ENCODE measurements around the gene UBASH3A. TPM values are rescaled to one million over a fixed set of nuclear protein-coding genes. Genes with fewer than 3 reads are reported as not detected.
A peak's percentile ranks its signal among the peaks of the same experiment; 100 is the strongest.

UBASH3A gene
- total RNA-seq, 1 experiment from 2014 or later: not detected

- no peaks in the 10 kb centered on the region for H3K36me3 Mint-ChIP-seq (ENCODE audit: insufficient read depth, unreplicated experiment)
- H3K27me3 Mint-ChIP-seq (ENCODE audit: insufficient read depth, unreplicated experiment): no peaks in the 10 kb centered on the region
- CTCF ChIA-PET: interaction anchor here (0.7 to 0.9 kb wide), 2 partner anchors 29 to 135 kb away, joined by 3 to 4 read pairs; no protein-coding TSS in a partner anchor
Measured at GRCh38 chr21:42411197-42411869, 7.6 kb downstream of the UBASH3A start.

GRCh38 chr21:42411891-42412635 is 8.4 kb downstream of the UBASH3A start:
- H3K36me3 Mint-ChIP-seq (ENCODE audit: insufficient read depth, unreplicated experiment): no peaks in the 10 kb centered on the region
- CTCF ChIA-PET: interaction anchor here (0.7 to 0.9 kb wide), 2 partner anchors 30 to 135 kb away, joined by 3 to 4 read pairs; no protein-coding TSS in a partner anchor
- TF ChIP-seq CTCF (IDR thresholded peaks at IDR 0.05; ENCODE audit: unreplicated experiment): no peak
- no peaks in the 10 kb centered on the region for H3K9me3 Mint-ChIP-seq (ENCODE audit: unreplicated experiment)
- POLR2A ChIA-PET: no interaction called here
- no peaks in the 10 kb centered on the region for H3K27me3 Mint-ChIP-seq (ENCODE audit: insufficient read depth, unreplicated experiment)
- peak; percentile 24 for DNase-seq (ENCODE audit: unreplicated experiment)
- no TSS peak for BruUV-seq (replicated peaks)
- peaks cover 5% of the 10 kb centered on the region for H3K4me1 Mint-ChIP-seq (ENCODE audit: insufficient read depth, unreplicated experiment)
- intact Hi-C loops (cut with micrococcal nuclease): no loop called here
- no peak overlapping the region for H3K27ac Mint-ChIP-seq (ENCODE audit: low read depth, unreplicated experiment)
- no peak overlapping the region for H3K4me3 Mint-ChIP-seq (ENCODE audit: unreplicated experiment)

More at GRCh38 chr21:42411197-42411869, 7.6 kb downstream of the UBASH3A start:
- POLR2A ChIA-PET: no interaction called here
- H3K4me3 Mint-ChIP-seq (ENCODE audit: unreplicated experiment): no peak overlapping the region
- intact Hi-C loops (cut with micrococcal nuclease): no loop called here
- DNase-seq (ENCODE audit: unreplicated experiment): no peak
- H3K9me3 Mint-ChIP-seq (ENCODE audit: unreplicated experiment): no peaks in the 10 kb centered on the region
- peaks cover 5% of the 10 kb centered on the region for H3K4me1 Mint-ChIP-seq (ENCODE audit: insufficient read depth, unreplicated experiment)
- TF ChIP-seq CTCF (IDR thresholded peaks at IDR 0.05; ENCODE audit: unreplicated experiment): no peak
- H3K27ac Mint-ChIP-seq (ENCODE audit: low read depth, unreplicated experiment): no peak overlapping the region
- BruUV-seq (replicated peaks): no TSS peak

GRCh38 chr21:42412636-42412933 is 8.9 kb downstream of the UBASH3A start:
- BruUV-seq (replicated peaks): no TSS peak
- ChIA-PET CTCF (no interaction called here), POLR2A (no interaction called here)
- Mint-ChIP-seq H3K27me3 (ENCODE audit: insufficient read depth, unreplicated experiment) (no peaks in the 10 kb centered on the region), H3K36me3 (ENCODE audit: insufficient read depth, unreplicated experiment) (no peaks in the 10 kb centered on the region), H3K4me1 (ENCODE audit: insufficient read depth, unreplicated experiment) (peaks cover 5% of the 10 kb centered on the region), H3K4me3 (ENCODE audit: unreplicated experiment) (no peak overlapping the region), H3K9me3 (ENCODE audit: unreplicated experiment) (no peaks in the 10 kb centered on the region), H3K27ac (ENCODE audit: low read depth, unreplicated experiment) (no peak overlapping the region)
- TF ChIP-seq CTCF (IDR thresholded peaks at IDR 0.05; ENCODE audit: unreplicated experiment): no peak
- intact Hi-C loops (cut with micrococcal nuclease): no loop called here
- no peak for DNase-seq (ENCODE audit: unreplicated experiment)

- CTCF ChIA-PET: no interaction called here
- H3K36me3 Mint-ChIP-seq (ENCODE audit: insufficient read depth, unreplicated experiment): no peaks in the 10 kb centered on the region
- H3K4me1 Mint-ChIP-seq (ENCODE audit: insufficient read depth, unreplicated experiment): peaks cover 5% of the 10 kb centered on the region
- intact Hi-C loops (cut with micrococcal nuclease): no loop called here
- DNase-seq (ENCODE audit: unreplicated experiment): no peak
- H3K27ac Mint-ChIP-seq (ENCODE audit: low read depth, unreplicated experiment): no peak overlapping the region
- H3K9me3 Mint-ChIP-seq (ENCODE audit: unreplicated experiment): no peaks in the 10 kb centered on the region
- BruUV-seq (replicated peaks): no TSS peak
- no peak overlapping the region for H3K4me3 Mint-ChIP-seq (ENCODE audit: unreplicated experiment)
- no peak for TF ChIP-seq CTCF (IDR thresholded peaks at IDR 0.05; ENCODE audit: unreplicated experiment)
- no peaks in the 10 kb centered on the region for H3K27me3 Mint-ChIP-seq (ENCODE audit: insufficient read depth, unreplicated experiment)
- POLR2A ChIA-PET: no interaction called here
Measured at GRCh38 chr21:42413093-42413492, 9.4 kb downstream of the UBASH3A start.

Data from MCF 10A (cell line).